PC-9 (cell line): ENCODE measurements around the gene ZFP62.

Experiments used
- CTCF ChIP-seq: fragments of 200-600 bp; sonication (generic); conservative IDR thresholded peaks from 2 replicates; pipeline ENCODE4 v1.6.1; 2017; ENCODE audit warnings: mixed run types, antibody characterized with exemption, mild to moderate bottlenecking, moderate library complexity
- EZH2 ChIP-seq: fragments of 200-600 bp; sonication (generic); IDR thresholded peaks from 2 replicates; pipeline ENCODE4 v1.8.0; 2017; ENCODE audit warnings: antibody characterized with exemption, low read depth

GRCh38 chr5:180821538-180821937 lies 39.5 kb downstream of the ZFP62 start:
- TF ChIP-seq CTCF (no peak), EZH2 (no peak)
